ENCODE data around the gene SNX30. TPM values are rescaled to one million over a fixed set of nuclear protein-coding genes. Genes with fewer than 3 reads are reported as not detected.
A peak's percentile ranks its signal among the peaks of the same experiment; 100 is the strongest.

The SNX30 gene
- total and polyA plus RNA-seq, 2 experiments from 2014 or later: 8.5 to 26.7 TPM

GRCh38 chr9:112752334-112753125 is 2.0 kb downstream of the SNX30 start:
- WGBS, 2 experiments (ENCODE audit: low coverage in 1 of 2, low lambda C conversion rate in 2 of 2, missing lambda C conversion rate in 2 of 2): 82% methylated on average over 6 of the region's 6 CpGs

DNA sequence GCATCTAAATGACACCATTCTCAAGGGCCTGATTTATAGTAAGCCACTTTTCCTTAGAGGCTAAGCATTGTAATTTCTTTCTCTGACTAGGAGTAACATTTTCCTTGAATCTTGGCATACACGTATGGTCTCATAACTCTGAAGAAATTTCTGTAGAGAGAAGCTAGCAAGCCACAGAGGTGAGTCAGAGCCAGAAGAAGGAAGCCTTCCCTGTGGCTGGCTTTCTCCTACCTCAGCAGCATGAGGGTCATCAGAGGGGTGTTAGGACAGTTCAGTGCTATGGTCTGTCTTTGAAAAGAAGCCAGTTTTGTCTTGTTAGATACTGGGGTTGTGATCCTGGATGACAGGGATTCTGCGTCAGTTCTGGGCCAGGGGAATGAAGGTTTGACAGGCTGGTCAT is 3.2 kb downstream of the SNX30 start:
- DNase-seq: peak; percentile 97
- in situ Hi-C loops (cut with MboI): no loop called here
- WGBS, 2 experiments (ENCODE audit: low coverage in 1 of 2, low lambda C conversion rate in 2 of 2, missing lambda C conversion rate in 2 of 2): 5 to 14% methylated on average over 2 of the region's 2 CpGs
- Histone ChIP-seq H3K4me3 (peak overlapping the region; percentile 86; the same call in 1 of the 2 replicates), H3K9me3 (ENCODE audit: low read depth) (no peaks in the 10 kb centered on the region), H3K9ac (peak overlapping the region; percentile 50), H3K36me3 (ENCODE audit: low read depth) (no peaks in the 10 kb centered on the region), H3K27ac (peak overlapping the region; percentile 84), H3K27me3 (replicated peaks; ENCODE audit: insufficient read depth) (no peaks in the 10 kb centered on the region), H3K9me2 (ENCODE audit: insufficient read depth) (no peaks in the 10 kb centered on the region), H3F3A (ENCODE audit: insufficient read depth) (peaks cover 66% of the 10 kb centered on the region), H2AFZ (no peak overlapping the region), H3K4me2 (ENCODE audit: unreplicated experiment) (peak overlapping the region; percentile 82), H4K20me1 (ENCODE audit: insufficient read depth) (no peaks in the 10 kb centered on the region), H3K4me1 (ENCODE audit: insufficient read depth) (peaks cover 60% of the 10 kb centered on the region), H3K79me2 (ENCODE audit: insufficient read depth) (peaks cover 63% of the 10 kb centered on the region)
- TF ChIP-seq EZH2 (IDR thresholded peaks at IDR 0.05; ENCODE audit: insufficient read depth, poor library complexity, severe bottlenecking) (no peak), EZH2phosphoT487 (IDR thresholded peaks at IDR 0.05; ENCODE audit: insufficient read depth, low read depth) (no peak)

More at GRCh38 chr9:112752334-112753125, 2.0 kb downstream of the SNX30 start:
- Histone ChIP-seq H3K27ac (peak overlapping the region; percentile 84), H3K79me2 (ENCODE audit: insufficient read depth) (peaks cover 51% of the 10 kb centered on the region), H3K4me1 (ENCODE audit: insufficient read depth) (peaks cover 55% of the 10 kb centered on the region), H3K9me2 (ENCODE audit: insufficient read depth) (no peaks in the 10 kb centered on the region), H3K9ac (peak overlapping the region; percentile 84; the same call in 1 of the 2 replicates), H3K9me3 (ENCODE audit: low read depth) (no peaks in the 10 kb centered on the region), H3F3A (ENCODE audit: insufficient read depth) (peaks cover 62% of the 10 kb centered on the region), H2AFZ (no peak overlapping the region), H3K4me3 (peak overlapping the region; percentile 86), H3K4me2 (ENCODE audit: unreplicated experiment) (peak overlapping the region; percentile 82), H3K36me3 (ENCODE audit: low read depth) (no peaks in the 10 kb centered on the region), H3K27me3 (replicated peaks; ENCODE audit: insufficient read depth) (no peaks in the 10 kb centered on the region), H4K20me1 (ENCODE audit: insufficient read depth) (no peaks in the 10 kb centered on the region)
- DNase-seq: peak; percentile 47
- in situ Hi-C loops (cut with MboI): no loop called here
- no peak for TF ChIP-seq EZH2phosphoT487 (IDR thresholded peaks at IDR 0.05; ENCODE audit: insufficient read depth, low read depth)
- no peak for TF ChIP-seq EZH2 (IDR thresholded peaks at IDR 0.05; ENCODE audit: insufficient read depth, poor library complexity, severe bottlenecking)

GRCh38 chr9:112754578-112754977 is 4.0 kb downstream of the SNX30 start:
- Histone ChIP-seq H3K36me3 (ENCODE audit: low read depth) (no peaks in the 10 kb centered on the region), H3K4me3 (peak overlapping the region; percentile 47), H2AFZ (peak overlapping the region; percentile 23; the same call in 1 of the 2 replicates), H3K27ac (peak overlapping the region; percentile 84), H3F3A (ENCODE audit: insufficient read depth) (peaks cover 61% of the 10 kb centered on the region), H3K79me2 (ENCODE audit: insufficient read depth) (peaks cover 72% of the 10 kb centered on the region), H3K27me3 (replicated peaks; ENCODE audit: insufficient read depth) (no peaks in the 10 kb centered on the region), H3K9me3 (ENCODE audit: low read depth) (no peaks in the 10 kb centered on the region), H3K4me1 (ENCODE audit: insufficient read depth) (peaks cover 60% of the 10 kb centered on the region), H3K4me2 (ENCODE audit: unreplicated experiment) (peak overlapping the region; percentile 82), H3K9me2 (ENCODE audit: insufficient read depth) (no peaks in the 10 kb centered on the region), H4K20me1 (ENCODE audit: insufficient read depth) (no peaks in the 10 kb centered on the region), H3K9ac (peak overlapping the region; percentile 33)
- in situ Hi-C loops (cut with MboI): no loop called here
- WGBS, 2 experiments (ENCODE audit: low coverage in 1 of 2, low lambda C conversion rate in 2 of 2, missing lambda C conversion rate in 2 of 2): 18 to 21% methylated on average over 3 of the region's 3 CpGs
- no peak for TF ChIP-seq EZH2phosphoT487 (IDR thresholded peaks at IDR 0.05; ENCODE audit: insufficient read depth, low read depth)
- no peak for TF ChIP-seq EZH2 (IDR thresholded peaks at IDR 0.05; ENCODE audit: insufficient read depth, poor library complexity, severe bottlenecking)
- peak; percentile 76 for DNase-seq

GRCh38 chr9:112755016-112755427 is 4.5 kb downstream of the SNX30 start:
- in situ Hi-C loops (cut with MboI): no loop called here
- Histone ChIP-seq H3K9me2 (ENCODE audit: insufficient read depth) (no peaks in the 10 kb centered on the region), H3K36me3 (ENCODE audit: low read depth) (no peaks in the 10 kb centered on the region), H3K4me1 (ENCODE audit: insufficient read depth) (peaks cover 60% of the 10 kb centered on the region), H3K4me2 (ENCODE audit: unreplicated experiment) (peak overlapping the region; percentile 82), H3F3A (ENCODE audit: insufficient read depth) (peaks cover 61% of the 10 kb centered on the region), H3K9ac (peak overlapping the region; percentile 33), H2AFZ (peak overlapping the region; percentile 23; the same call in 1 of the 2 replicates), H4K20me1 (ENCODE audit: insufficient read depth) (no peaks in the 10 kb centered on the region), H3K79me2 (ENCODE audit: insufficient read depth) (peaks cover 76% of the 10 kb centered on the region), H3K27ac (peak overlapping the region; percentile 84), H3K4me3 (peak overlapping the region; percentile 47), H3K27me3 (replicated peaks; ENCODE audit: insufficient read depth) (no peaks in the 10 kb centered on the region), H3K9me3 (ENCODE audit: low read depth) (no peaks in the 10 kb centered on the region)
- DNase-seq: peak; percentile 55
- TF ChIP-seq EZH2 (IDR thresholded peaks at IDR 0.05; ENCODE audit: insufficient read depth, poor library complexity, severe bottlenecking) (no peak), EZH2phosphoT487 (IDR thresholded peaks at IDR 0.05; ENCODE audit: insufficient read depth, low read depth) (no peak)
- WGBS, 2 experiments (ENCODE audit: low coverage in 1 of 2, low lambda C conversion rate in 2 of 2, missing lambda C conversion rate in 2 of 2): 40 to 51% methylated on average over 5 of the region's 5 CpGs
